Measurements from ENCODE around the gene ACP1.
A peak's percentile ranks its signal among the peaks of the same experiment; 100 is the strongest.

ACP1 gene

DNA sequence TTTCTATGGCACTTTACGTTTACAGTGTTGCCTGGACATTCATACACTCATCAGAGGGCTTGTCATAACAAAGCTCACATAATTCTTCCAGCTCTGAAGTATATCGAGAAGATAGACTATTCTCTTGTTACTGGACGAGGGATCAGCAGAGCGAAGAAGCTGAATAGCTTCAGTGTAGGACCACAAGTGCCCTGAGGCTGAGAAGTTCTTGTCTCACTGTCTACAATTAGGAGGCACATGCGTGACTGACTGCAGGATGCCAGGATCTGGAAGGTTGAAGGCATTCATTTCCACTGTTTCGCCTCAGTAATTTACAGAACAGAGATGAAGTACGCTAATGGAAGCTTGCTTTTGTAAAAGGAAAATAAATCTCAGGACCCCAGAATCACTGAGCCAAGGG is 10.5 kb upstream of the ACP1 start:
- Histone ChIP-seq H3K27ac (ENCODE audit: low read length) (no peak overlapping the region), H3K9me3 (ENCODE audit: control insufficient read depth, insufficient read depth, low read length) (no peaks in the 10 kb centered on the region; the same call in 1 of the 2 replicates), H3K4me3 (ENCODE audit: low read length) (no peak overlapping the region), H3K36me3 (ENCODE audit: control insufficient read depth, insufficient read depth, low read length) (0 out of 2 replicates have a peak, but pooled peaks cover 3% of the 10 kb centered on the region), H3K4me1 (ENCODE audit: control insufficient read depth, insufficient read depth, low read length) (peaks cover 1% of the 10 kb centered on the region; the same call in 1 of the 2 replicates), H3K27me3 (ENCODE audit: control insufficient read depth, insufficient read depth, low read length) (no peaks in the 10 kb centered on the region)
- no peak for DNase-seq (ENCODE audit: low read depth, low spot score)
- no CpG with 5 or more reads among the region's 7 CpGs for WGBS (ENCODE audit: insufficient coverage, insufficient read length)

DNA sequence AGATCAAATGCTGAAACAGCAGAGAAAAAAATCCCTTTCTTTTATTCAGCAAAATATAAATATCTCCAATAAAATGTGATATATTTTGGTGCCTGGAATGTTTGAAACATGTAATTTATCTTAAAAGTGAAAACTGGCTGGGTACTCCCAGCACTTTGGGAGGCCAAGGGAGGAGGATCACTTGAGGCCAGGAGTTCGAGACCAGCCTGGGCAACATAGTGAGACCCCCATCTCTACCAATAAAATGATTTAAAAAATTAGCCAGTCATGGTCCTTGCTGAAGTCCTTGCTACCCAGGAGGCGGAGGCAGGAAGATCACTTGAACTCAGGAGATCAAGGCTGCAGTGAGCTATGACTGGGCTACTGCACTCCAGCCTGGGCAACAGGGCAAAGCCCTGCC is 9.6 kb upstream of the ACP1 start:
- Histone ChIP-seq H3K9me3 (ENCODE audit: control insufficient read depth, insufficient read depth, low read length) (no peaks in the 10 kb centered on the region; the same call in 1 of the 2 replicates), H3K4me1 (ENCODE audit: control insufficient read depth, insufficient read depth, low read length) (peaks cover 1% of the 10 kb centered on the region; the same call in 1 of the 2 replicates)
- WGBS (ENCODE audit: insufficient coverage, insufficient read length) = no CpG with 5 or more reads among the region's 2 CpGs

DNA sequence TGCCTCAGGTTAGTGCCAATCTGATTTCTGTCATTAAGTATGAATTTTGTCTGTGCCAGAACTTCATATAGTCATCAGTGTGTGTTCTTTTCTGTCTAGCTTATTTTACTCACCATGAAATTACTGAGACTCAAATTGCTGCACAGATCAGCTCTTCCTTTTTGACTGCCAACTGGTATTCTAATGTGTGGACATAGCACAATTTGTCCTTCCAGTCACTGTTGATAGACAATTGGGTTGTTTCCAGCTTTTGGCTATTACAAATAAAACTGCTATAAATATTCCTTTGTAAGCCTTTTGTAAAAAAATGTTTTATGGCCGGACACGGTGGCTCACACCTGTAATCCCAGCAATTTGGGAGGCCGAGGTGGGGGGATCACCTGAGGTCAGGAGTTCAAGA is 8.7 kb upstream of the ACP1 start:
- no peak overlapping the region for H3K4me3 ChIP-seq (ENCODE audit: low read length)
- no CpG with 5 or more reads among the region's 3 CpGs for WGBS (ENCODE audit: insufficient coverage, insufficient read length)
- H3K27me3 ChIP-seq (ENCODE audit: control insufficient read depth, insufficient read depth, low read length) = no peaks in the 10 kb centered on the region
- 0 out of 2 replicates have a peak, but pooled peaks cover 3% of the 10 kb centered on the region for H3K36me3 ChIP-seq (ENCODE audit: control insufficient read depth, insufficient read depth, low read length)
- no peak for DNase-seq (ENCODE audit: low read depth, low spot score)
- peaks cover 1% of the 10 kb centered on the region; the same call in 1 of the 2 replicates for H3K4me1 ChIP-seq (ENCODE audit: control insufficient read depth, insufficient read depth, low read length)
- no peaks in the 10 kb centered on the region; the same call in 1 of the 2 replicates for H3K9me3 ChIP-seq (ENCODE audit: control insufficient read depth, insufficient read depth, low read length)
- H3K27ac ChIP-seq (ENCODE audit: low read length) = no peak overlapping the region

More for the DNA sequence above, 9.6 kb upstream of the ACP1 start:
- Histone ChIP-seq H3K27ac (ENCODE audit: low read length) (no peak overlapping the region), H3K27me3 (ENCODE audit: control insufficient read depth, insufficient read depth, low read length) (no peaks in the 10 kb centered on the region), H3K36me3 (ENCODE audit: control insufficient read depth, insufficient read depth, low read length) (0 out of 2 replicates have a peak, but pooled peaks cover 3% of the 10 kb centered on the region), H3K4me3 (ENCODE audit: low read length) (no peak overlapping the region)
- no peak for DNase-seq (ENCODE audit: low read depth, low spot score)

DNA sequence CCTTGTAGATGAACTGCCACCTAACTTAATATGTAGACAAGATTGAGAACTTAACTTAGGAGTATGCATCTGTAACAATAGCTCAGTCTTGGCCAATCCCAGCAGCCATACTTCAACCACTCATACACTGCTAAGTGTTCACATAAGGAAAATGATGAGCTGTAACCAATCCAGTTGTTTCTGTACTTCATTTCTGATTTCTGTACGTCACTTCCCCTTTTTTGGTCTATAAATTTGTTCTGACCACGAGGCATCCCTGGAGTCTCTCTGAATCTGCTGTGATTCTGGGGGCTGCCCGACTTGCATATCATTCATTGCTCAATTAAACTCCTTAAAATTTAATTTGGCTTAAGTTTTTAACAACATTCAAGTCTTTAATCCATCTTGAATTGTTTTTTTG is 7.3 kb upstream of the ACP1 start:
- no peak overlapping the region for H3K27ac ChIP-seq (ENCODE audit: low read length)
- no peak for DNase-seq (ENCODE audit: low read depth, low spot score)
- no peaks in the 10 kb centered on the region for H3K27me3 ChIP-seq (ENCODE audit: control insufficient read depth, insufficient read depth, low read length)
- H3K4me3 ChIP-seq (ENCODE audit: low read length) = no peak overlapping the region
- no CpG with 5 or more reads among the region's 3 CpGs for WGBS (ENCODE audit: insufficient coverage, insufficient read length)
- 0 out of 2 replicates have a peak, but pooled peaks cover 3% of the 10 kb centered on the region for H3K36me3 ChIP-seq (ENCODE audit: control insufficient read depth, insufficient read depth, low read length)
- H3K9me3 ChIP-seq (ENCODE audit: control insufficient read depth, insufficient read depth, low read length) = no peaks in the 10 kb centered on the region; the same call in 1 of the 2 replicates
- peaks cover 1% of the 10 kb centered on the region; the same call in 1 of the 2 replicates for H3K4me1 ChIP-seq (ENCODE audit: control insufficient read depth, insufficient read depth, low read length)

DNA sequence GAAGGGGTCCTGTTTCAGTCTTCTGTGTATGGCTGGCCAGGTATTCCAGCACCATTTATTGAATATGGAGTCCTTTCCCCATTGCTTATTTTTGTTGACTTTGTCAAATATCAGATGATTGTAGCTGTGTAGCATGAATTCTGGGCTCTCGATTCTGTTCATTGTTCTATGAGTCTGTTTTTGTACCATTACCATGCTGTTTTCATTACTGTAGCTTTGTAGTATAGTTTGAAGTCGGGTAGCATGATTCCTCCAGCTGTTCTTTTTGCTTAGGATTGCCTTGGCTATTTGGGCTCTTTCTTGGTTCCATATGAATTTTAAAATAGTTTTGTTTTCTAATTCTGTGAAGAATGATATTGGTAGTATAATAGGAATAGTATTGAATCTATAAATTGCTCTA is 6.9 kb upstream of the ACP1 start:
- no peak for DNase-seq (ENCODE audit: low read depth, low spot score)
- WGBS (ENCODE audit: insufficient coverage, insufficient read length) = no CpG with 5 or more reads among the region's 2 CpGs
- H3K4me3 ChIP-seq (ENCODE audit: low read length) = no peak overlapping the region
- peaks cover 1% of the 10 kb centered on the region; the same call in 1 of the 2 replicates for H3K4me1 ChIP-seq (ENCODE audit: control insufficient read depth, insufficient read depth, low read length)
- H3K27me3 ChIP-seq (ENCODE audit: control insufficient read depth, insufficient read depth, low read length) = no peaks in the 10 kb centered on the region
- H3K36me3 ChIP-seq (ENCODE audit: control insufficient read depth, insufficient read depth, low read length) = 0 out of 2 replicates have a peak, but pooled peaks cover 3% of the 10 kb centered on the region
- no peak overlapping the region for H3K27ac ChIP-seq (ENCODE audit: low read length)
- H3K9me3 ChIP-seq (ENCODE audit: control insufficient read depth, insufficient read depth, low read length) = no peaks in the 10 kb centered on the region; the same call in 1 of the 2 replicates

DNA sequence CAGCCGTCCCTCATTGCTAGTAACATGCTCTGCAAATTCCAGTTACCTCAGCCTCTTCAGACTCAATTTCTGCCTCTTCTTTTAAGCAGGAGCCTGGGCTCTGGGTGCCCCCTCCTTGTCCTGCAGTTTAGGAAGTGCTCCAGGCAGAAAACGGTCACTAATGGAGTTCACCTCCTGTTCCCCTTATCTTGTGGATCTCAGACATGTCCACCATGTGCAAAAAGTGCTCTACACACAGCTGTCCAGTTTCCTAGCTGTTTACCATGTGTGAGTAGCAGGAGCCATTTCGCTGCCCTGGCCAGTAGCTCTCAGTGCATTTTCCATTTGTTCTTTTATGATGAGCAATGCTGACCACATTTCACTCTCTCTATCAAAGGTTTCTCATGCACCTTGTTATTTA is 5.8 kb upstream of the ACP1 start:
- no CpG with 5 or more reads among the region's 3 CpGs for WGBS (ENCODE audit: insufficient coverage, insufficient read length)
- Histone ChIP-seq H3K27me3 (ENCODE audit: control insufficient read depth, insufficient read depth, low read length) (no peaks in the 10 kb centered on the region), H3K36me3 (ENCODE audit: control insufficient read depth, insufficient read depth, low read length) (0 out of 2 replicates have a peak, but pooled peaks cover 3% of the 10 kb centered on the region), H3K9me3 (ENCODE audit: control insufficient read depth, insufficient read depth, low read length) (no peaks in the 10 kb centered on the region; the same call in 1 of the 2 replicates), H3K4me3 (ENCODE audit: low read length) (no peak overlapping the region), H3K4me1 (ENCODE audit: control insufficient read depth, insufficient read depth, low read length) (no peaks in the 10 kb centered on the region), H3K27ac (ENCODE audit: low read length) (no peak overlapping the region)
- DNase-seq (ENCODE audit: low read depth, low spot score) = no peak

DNA sequence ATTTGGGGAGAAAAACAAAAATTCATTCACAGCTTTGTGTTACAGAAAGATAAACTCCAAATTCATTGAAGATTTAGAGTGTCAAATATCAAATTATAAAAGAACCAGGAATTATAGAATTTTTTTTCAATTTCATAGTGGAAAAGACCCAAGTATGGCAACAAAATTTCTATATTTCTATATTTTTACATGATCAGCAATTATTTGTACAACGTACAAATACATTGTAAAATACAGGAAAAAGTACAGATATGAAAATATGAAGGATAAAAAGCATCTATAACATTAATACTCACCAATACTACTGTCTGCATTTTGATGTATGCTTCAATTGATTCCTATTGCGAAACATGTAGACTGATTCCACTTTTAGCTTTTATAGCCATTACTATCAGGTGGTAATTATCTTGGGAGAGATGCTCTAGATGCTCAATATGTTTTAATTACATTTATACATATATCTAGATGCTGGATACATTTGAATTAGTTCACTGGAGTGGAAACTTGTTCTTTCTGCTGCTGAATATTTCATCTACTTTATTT is 4.9 kb upstream of the ACP1 start:
- Histone ChIP-seq H3K36me3 (ENCODE audit: control insufficient read depth, insufficient read depth, low read length) (0 out of 2 replicates have a peak, but pooled peaks cover 3% of the 10 kb centered on the region), H3K4me1 (ENCODE audit: control insufficient read depth, insufficient read depth, low read length) (no peaks in the 10 kb centered on the region), H3K9me3 (ENCODE audit: control insufficient read depth, insufficient read depth, low read length) (no peaks in the 10 kb centered on the region; the same call in 1 of the 2 replicates), H3K4me3 (ENCODE audit: low read length) (no peak overlapping the region), H3K27me3 (ENCODE audit: control insufficient read depth, insufficient read depth, low read length) (no peaks in the 10 kb centered on the region), H3K27ac (ENCODE audit: low read length) (no peak overlapping the region)
- no peak for DNase-seq (ENCODE audit: low read depth, low spot score)
- no CpG with 5 or more reads among the region's 2 CpGs for WGBS (ENCODE audit: insufficient coverage, insufficient read length)

DNA sequence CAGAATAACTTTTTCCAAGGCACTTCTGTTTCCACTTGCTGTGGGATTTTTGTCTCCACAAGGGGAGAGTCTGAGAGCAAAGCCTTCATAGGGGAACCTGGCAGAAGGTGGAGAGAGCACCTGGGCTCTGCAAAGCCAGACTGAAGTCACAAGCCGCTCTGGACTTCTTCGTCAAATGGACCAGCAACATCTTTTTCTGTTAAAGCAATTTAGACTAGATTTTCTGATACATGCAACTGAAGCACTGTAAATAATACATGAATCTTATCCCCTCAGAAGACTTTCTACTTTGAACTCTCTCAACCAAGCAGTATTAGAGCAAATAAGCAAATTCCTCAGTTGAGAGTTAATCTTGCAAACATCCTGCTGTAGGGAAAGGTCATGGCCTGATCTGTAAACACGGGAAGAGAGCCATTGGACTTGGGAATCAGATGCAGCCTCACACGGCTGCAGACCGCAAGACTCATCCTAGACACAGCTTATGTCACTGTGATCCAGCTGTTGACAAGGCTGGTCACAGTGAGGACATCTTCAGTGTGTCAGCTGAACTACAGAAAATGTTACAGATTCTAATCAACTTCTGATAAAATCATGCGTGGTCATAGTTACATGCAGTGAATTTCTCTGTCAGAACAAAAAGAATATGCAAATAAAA is 4.1 kb upstream of the ACP1 start:
- no peaks in the 10 kb centered on the region; the same call in 1 of the 2 replicates for H3K9me3 ChIP-seq (ENCODE audit: control insufficient read depth, insufficient read depth, low read length)
- no peaks in the 10 kb centered on the region for H3K27me3 ChIP-seq (ENCODE audit: control insufficient read depth, insufficient read depth, low read length)
- DNase-seq (ENCODE audit: low read depth, low spot score) = no peak
- whole genome bisulfite sequencing (ENCODE audit: insufficient coverage, insufficient read length) = no CpG with 5 or more reads among the region's 6 CpGs
- H3K4me3 ChIP-seq (ENCODE audit: low read length) = no peak overlapping the region
- 0 out of 2 replicates have a peak, but pooled peaks cover 3% of the 10 kb centered on the region for H3K36me3 ChIP-seq (ENCODE audit: control insufficient read depth, insufficient read depth, low read length)
- H3K4me1 ChIP-seq (ENCODE audit: control insufficient read depth, insufficient read depth, low read length) = no peaks in the 10 kb centered on the region
- H3K27ac ChIP-seq (ENCODE audit: low read length) = no peak overlapping the region

DNA sequence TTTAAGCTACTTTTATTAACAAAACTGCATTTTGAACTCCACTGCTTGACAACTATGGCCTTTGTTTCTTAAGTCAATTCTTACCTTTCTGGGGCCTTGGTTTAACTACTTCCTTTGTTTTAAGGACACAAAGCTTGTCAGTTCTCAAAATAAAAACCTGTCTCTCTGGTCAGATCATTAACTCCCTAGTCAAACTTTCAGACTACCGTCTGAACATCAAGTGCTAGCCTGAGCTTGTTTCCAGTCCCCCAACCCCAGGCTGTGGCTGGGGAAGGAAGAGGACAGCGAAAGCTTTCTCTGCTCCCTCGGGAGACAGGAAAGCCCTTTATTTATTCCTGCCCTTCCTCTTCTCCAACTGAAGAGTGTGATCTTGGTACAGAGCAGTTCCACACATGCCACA is 2.6 kb upstream of the ACP1 start:
- H3K9me3 ChIP-seq (ENCODE audit: control insufficient read depth, insufficient read depth, low read length) = no peaks in the 10 kb centered on the region; the same call in 1 of the 2 replicates
- H3K4me3 ChIP-seq (ENCODE audit: low read length) = no peak overlapping the region
- no CpG with 5 or more reads among the region's 3 CpGs for WGBS (ENCODE audit: insufficient coverage, insufficient read length)

DNA sequence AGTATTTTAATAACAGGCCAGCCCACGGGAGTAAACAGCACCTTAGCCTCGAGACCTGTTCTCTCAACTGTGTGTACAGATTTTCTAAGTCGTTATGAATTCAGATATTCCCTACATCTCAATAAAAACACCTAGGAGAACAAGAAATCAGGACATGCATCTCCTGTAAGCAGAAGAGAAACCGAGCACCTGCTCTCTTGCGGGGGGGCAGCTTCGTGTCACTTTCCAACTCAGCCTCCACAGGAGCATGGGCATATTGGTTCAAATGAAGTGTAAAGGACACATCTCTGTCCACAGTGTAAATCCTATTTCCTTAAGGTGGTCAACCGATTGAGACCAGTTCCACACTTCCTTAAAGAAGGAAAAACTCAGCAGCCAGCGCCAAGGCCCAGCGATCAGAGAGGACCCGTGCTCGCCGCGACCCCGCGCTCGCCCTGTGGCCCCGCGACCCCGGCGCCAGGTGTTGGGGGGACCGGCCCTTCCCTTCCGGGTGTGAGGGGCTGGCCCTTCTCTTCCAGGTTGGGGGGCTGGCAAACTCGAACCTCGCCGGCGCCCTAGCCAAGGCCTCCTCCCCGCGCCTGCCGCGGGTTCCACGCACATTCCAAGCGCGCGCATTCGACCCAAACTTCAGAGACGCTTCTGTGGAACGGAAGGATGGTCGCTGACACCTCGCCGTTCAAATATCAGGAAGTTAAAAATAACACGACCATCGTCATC is 1.6 kb upstream of the ACP1 start:
- no peaks in the 10 kb centered on the region; the same call in 1 of the 2 replicates for H3K9me3 ChIP-seq (ENCODE audit: control insufficient read depth, insufficient read depth, low read length)
- H3K36me3 ChIP-seq (ENCODE audit: control insufficient read depth, insufficient read depth, low read length) = 0 out of 2 replicates have a peak, but pooled peaks cover 3% of the 10 kb centered on the region
- H3K27ac ChIP-seq (ENCODE audit: low read length) = no peak overlapping the region
- 0 out of 2 replicates have a peak, but pooled peaks cover 2% of the 10 kb centered on the region for H3K4me1 ChIP-seq (ENCODE audit: control insufficient read depth, insufficient read depth, low read length)
- WGBS (ENCODE audit: insufficient coverage, insufficient read length) = no CpG with 5 or more reads among the region's 42 CpGs
- no peaks in the 10 kb centered on the region for H3K27me3 ChIP-seq (ENCODE audit: control insufficient read depth, insufficient read depth, low read length)
- H3K4me3 ChIP-seq (ENCODE audit: low read length) = peak overlapping the region; percentile 49; the same call in 1 of the 2 replicates
- DNase-seq (ENCODE audit: low read depth, low spot score) = no peak

More for the DNA sequence above, 2.6 kb upstream of the ACP1 start:
- no peak for DNase-seq (ENCODE audit: low read depth, low spot score)
- H3K27me3 ChIP-seq (ENCODE audit: control insufficient read depth, insufficient read depth, low read length) = no peaks in the 10 kb centered on the region
- no peak overlapping the region for H3K27ac ChIP-seq (ENCODE audit: low read length)
- H3K4me1 ChIP-seq (ENCODE audit: control insufficient read depth, insufficient read depth, low read length) = 0 out of 2 replicates have a peak, but pooled peaks cover 2% of the 10 kb centered on the region
- H3K36me3 ChIP-seq (ENCODE audit: control insufficient read depth, insufficient read depth, low read length) = 0 out of 2 replicates have a peak, but pooled peaks cover 3% of the 10 kb centered on the region

Measured in iPS DF 6.9 (cell line).